GM12872 (cell line): ENCODE data around the gene SEC16B.

ENCODE experiments used
- CTCF ChIP-seq: IDR thresholded peaks from 3 replicates; pipeline ENCODE4 v1.5.1; 2011; ENCODE audit warnings: low read depth, mild to moderate bottlenecking, low read length, moderate library complexity; ENCODE audit not compliant: insufficient read depth

Gene SEC16B

GRCh38 chr1:177952249-177952648 lies 17.6 kb downstream of the SEC16B start:
- no peak for TF ChIP-seq CTCF

DNA sequence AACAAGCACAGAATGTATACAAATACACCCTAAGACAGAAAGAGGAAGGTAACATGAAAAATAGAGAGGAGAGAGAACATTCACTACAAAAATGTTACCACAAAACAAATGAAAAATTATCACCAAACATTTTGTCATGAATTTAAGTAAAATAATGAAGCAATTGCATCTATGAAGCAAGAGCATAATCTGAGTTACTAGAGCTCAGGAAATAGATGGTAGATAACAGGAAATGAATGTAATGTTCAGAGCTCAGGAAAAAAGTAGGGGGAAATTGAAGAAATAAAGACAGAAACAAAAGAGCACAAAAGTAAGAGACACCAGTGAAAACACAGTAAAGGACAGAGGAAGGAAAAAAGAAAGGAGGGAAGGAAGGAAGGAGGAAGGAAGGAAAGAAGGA lies 19.4 kb downstream of the SEC16B start:
- no peak for TF ChIP-seq CTCF

DNA sequence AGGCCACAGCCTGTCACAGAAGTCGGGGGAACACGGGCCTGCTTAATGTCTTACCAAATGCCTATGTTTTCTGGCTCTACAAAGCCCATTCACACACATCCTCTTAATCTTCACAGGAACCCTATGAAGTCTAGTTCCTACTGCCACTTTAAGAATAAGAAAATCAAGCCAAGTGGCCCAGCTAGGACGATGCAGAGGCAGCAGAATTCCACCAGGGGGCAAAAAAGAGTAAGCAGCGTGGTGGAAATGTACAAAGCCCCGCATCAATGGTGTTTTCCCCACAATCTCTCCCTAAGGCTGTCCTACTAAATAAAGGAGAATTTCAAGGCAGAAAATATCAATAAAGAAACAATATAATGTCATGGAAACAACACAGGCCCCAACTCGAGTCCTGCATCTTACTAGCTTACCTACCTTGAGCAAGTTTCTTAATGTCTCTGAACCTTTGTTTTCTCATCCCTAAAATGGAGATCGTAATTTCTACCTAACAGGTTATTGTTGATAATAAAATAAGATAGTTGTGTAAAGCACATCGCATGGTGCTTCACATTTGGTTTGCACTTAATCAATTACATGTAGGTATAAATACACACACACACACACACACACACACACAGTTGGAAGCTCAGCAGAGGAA lies 21.4 kb downstream of the SEC16B start:
- peak; percentile 90 for TF ChIP-seq CTCF

GRCh38 chr1:177947623-177948022 lies 22.2 kb downstream of the SEC16B start:
- TF ChIP-seq CTCF = no peak

GRCh38 chr1:177945943-177946650 lies 23.8 kb downstream of the SEC16B start:
- TF ChIP-seq CTCF = peak; percentile 88

GRCh38 chr1:177944016-177944949 lies 25.6 kb downstream of the SEC16B start:
- TF ChIP-seq CTCF = no peak

DNA sequence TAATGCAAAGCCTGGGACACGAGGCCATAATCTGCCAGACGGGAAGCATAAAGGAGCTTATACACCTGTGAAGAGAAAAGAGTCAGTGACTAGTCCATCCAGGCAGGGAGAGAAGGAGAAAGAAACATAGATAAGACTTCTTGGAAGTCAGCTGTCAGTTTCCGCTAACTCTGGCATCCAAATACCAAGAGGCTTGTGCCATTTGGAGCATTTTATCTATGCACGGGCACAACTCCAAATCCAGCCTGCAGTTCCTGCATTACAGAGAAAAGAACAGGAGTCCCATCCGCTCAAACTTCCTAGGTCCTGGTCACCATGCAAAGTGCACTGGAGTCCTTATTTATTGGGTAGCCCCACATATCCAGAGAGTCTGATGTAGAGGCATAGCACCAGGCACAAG lies 27.9 kb downstream of the SEC16B start:
- TF ChIP-seq CTCF = no peak
